ENCODE measurements around the gene NDRG2. TPM values are rescaled to one million over a fixed set of nuclear protein-coding genes. Genes with fewer than 3 reads are reported as not detected.
A peak's percentile ranks its signal among the peaks of the same experiment; 100 is the strongest.

The NDRG2 gene
- total RNA-seq, 1 donor from 2014 or later: 11.8 TPM

DNA sequence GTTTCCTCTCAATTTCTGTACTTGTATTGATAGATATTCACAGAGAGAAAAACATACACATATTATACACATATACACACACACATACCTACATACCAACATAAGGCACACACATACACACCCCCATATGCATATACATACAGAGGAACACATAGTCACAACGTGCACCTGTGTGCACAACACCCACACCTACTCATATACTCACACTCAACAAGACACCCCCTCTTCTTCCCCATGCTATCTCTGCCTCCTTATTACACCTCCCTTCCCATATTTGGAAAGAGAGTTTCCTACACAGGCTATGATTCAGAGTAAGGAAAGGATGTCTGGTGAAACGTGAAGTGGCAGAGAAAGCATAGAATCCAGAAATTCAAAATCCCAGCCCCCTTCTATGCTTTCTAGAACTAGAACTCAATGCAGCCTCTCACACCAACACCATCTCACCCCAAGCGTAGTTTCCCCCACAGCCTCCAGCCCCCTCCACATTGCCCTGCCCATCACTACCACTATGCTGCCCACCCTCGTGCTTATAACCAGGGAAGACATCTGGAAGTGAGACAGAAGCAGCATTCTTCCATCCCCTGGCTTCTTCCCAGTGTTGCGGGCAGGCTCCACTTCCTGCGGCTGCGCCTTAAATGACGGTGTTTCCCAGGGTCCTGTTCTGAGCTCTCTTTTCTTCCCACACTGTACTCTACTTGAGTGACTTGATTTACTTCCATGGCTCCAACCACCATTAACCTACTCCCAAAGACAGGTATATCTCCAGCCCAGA lies 35.2 kb upstream of the NDRG2 start:
- FAIRE-seq: no peak

DNA sequence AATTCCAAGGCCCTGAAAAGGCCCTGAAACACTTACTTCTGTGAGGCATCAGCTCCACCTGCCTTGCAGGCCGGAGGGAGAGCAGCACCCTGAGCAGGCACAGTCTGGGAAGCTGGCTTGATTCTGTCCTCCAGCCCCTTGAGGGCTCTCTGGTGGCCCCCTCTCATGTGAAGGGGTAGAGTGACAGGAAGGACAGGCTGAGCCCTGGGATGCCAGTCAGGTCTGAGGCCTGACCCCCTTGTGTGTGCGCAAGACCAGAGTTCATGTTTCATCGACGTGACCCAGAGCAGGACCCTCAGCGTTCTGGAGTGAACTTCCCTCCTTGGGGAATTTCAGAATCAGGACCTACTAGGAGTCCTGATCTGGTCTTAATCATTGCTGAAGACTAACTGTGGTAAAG lies 34.0 kb upstream of the NDRG2 start:
- Histone ChIP-seq H3K9me3 (ENCODE audit: insufficient read depth, low read depth, low read length) (no peaks in the 10 kb centered on the region), H3K27ac (ENCODE audit: low read depth, low read length) (no peak overlapping the region), H3K79me2 (ENCODE audit: insufficient read depth, low read length) (no peaks in the 10 kb centered on the region), H3K9ac (ENCODE audit: low read length) (no peak overlapping the region), H4K20me1 (ENCODE audit: insufficient read depth, low read length) (no peaks in the 10 kb centered on the region), H3K4me3 (ENCODE audit: insufficient read depth, low read depth, low read length) (no peak overlapping the region), H3K27me3 (ENCODE audit: insufficient read depth, low read length) (no peaks in the 10 kb centered on the region), H3K4me1 (ENCODE audit: insufficient read depth, low read length) (peaks cover 23% of the 10 kb centered on the region), H3K36me3 (ENCODE audit: insufficient read depth, low read length) (no peaks in the 10 kb centered on the region), H2AFZ (ENCODE audit: low read depth, low read length) (no peak overlapping the region), H3K4me2 (ENCODE audit: low read length) (no peak overlapping the region)
- DNase-seq (ENCODE audit: low read depth) (no peak), FAIRE-seq (no peak)
- H3K27me3 Mint-ChIP-seq (ENCODE audit: low read depth, unreplicated experiment): no peaks in the 10 kb centered on the region
- H3K36me3 Mint-ChIP-seq (ENCODE audit: low read depth, unreplicated experiment): no peaks in the 10 kb centered on the region
- TF ChIP-seq, protein P1, sequence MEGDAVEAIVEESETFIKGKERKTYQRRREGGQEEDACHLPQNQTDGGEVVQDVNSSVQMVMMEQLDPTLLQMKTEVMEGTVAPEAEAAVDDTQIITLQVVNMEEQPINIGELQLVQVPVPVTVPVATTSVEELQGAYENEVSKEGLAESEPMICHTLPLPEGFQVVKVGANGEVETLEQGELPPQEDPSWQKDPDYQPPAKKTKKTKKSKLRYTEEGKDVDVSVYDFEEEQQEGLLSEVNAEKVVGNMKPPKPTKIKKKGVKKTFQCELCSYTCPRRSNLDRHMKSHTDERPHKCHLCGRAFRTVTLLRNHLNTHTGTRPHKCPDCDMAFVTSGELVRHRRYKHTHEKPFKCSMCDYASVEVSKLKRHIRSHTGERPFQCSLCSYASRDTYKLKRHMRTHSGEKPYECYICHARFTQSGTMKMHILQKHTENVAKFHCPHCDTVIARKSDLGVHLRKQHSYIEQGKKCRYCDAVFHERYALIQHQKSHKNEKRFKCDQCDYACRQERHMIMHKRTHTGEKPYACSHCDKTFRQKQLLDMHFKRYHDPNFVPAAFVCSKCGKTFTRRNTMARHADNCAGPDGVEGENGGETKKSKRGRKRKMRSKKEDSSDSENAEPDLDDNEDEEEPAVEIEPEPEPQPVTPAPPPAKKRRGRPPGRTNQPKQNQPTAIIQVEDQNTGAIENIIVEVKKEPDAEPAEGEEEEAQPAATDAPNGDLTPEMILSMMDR (IDR thresholded peaks at IDR 0.05; ENCODE audit: insufficient read depth, low read depth, low read length): no peak
- TF ChIP-seq EZH2 (IDR thresholded peaks at IDR 0.05; ENCODE audit: insufficient read depth, low read length): no peak
- H3K4me3 Mint-ChIP-seq (ENCODE audit: unreplicated experiment): peak overlapping the region; percentile 31
- H3K4me1 Mint-ChIP-seq (ENCODE audit: low read depth, unreplicated experiment): peaks cover 57% of the 10 kb centered on the region
- H3K27ac Mint-ChIP-seq (ENCODE audit: unreplicated experiment): peak overlapping the region; percentile 85
- H3K9me3 Mint-ChIP-seq (ENCODE audit: unreplicated experiment): no peaks in the 10 kb centered on the region

More for the DNA sequence above, 35.2 kb upstream of the NDRG2 start:
- Mint-ChIP-seq H3K4me3 (ENCODE audit: unreplicated experiment) (peak overlapping the region; percentile 47), H3K27me3 (ENCODE audit: low read depth, unreplicated experiment) (no peaks in the 10 kb centered on the region), H3K27ac (ENCODE audit: unreplicated experiment) (peak overlapping the region; percentile 80), H3K4me1 (ENCODE audit: low read depth, unreplicated experiment) (peaks cover 54% of the 10 kb centered on the region), H3K9me3 (ENCODE audit: unreplicated experiment) (no peaks in the 10 kb centered on the region), H3K36me3 (ENCODE audit: low read depth, unreplicated experiment) (no peaks in the 10 kb centered on the region)
- Histone ChIP-seq H2AFZ (ENCODE audit: low read depth, low read length) (peak overlapping the region; percentile 1), H3K36me3 (ENCODE audit: insufficient read depth, low read length) (no peaks in the 10 kb centered on the region), H3K27ac (ENCODE audit: low read depth, low read length) (no peak overlapping the region), H3K4me3 (ENCODE audit: insufficient read depth, low read depth, low read length) (no peak overlapping the region), H3K4me2 (ENCODE audit: low read length) (peak overlapping the region; percentile 11), H3K27me3 (ENCODE audit: insufficient read depth, low read length) (no peaks in the 10 kb centered on the region), H3K79me2 (ENCODE audit: insufficient read depth, low read length) (no peaks in the 10 kb centered on the region), H3K4me1 (ENCODE audit: insufficient read depth, low read length) (peaks cover 24% of the 10 kb centered on the region), H3K9ac (ENCODE audit: low read length) (no peak overlapping the region), H4K20me1 (ENCODE audit: insufficient read depth, low read length) (no peaks in the 10 kb centered on the region), H3K9me3 (ENCODE audit: insufficient read depth, low read depth, low read length) (no peaks in the 10 kb centered on the region)
- peak; percentile 62 for DNase-seq (ENCODE audit: low read depth)
- no peak for TF ChIP-seq EZH2 (IDR thresholded peaks at IDR 0.05; ENCODE audit: insufficient read depth, low read length)
- TF ChIP-seq, protein P1 (IDR thresholded peaks at IDR 0.05; ENCODE audit: insufficient read depth, low read depth, low read length): no peak
